ENCODE results near the gene BACE1-AS.

Gene BACE1-AS

DNA sequence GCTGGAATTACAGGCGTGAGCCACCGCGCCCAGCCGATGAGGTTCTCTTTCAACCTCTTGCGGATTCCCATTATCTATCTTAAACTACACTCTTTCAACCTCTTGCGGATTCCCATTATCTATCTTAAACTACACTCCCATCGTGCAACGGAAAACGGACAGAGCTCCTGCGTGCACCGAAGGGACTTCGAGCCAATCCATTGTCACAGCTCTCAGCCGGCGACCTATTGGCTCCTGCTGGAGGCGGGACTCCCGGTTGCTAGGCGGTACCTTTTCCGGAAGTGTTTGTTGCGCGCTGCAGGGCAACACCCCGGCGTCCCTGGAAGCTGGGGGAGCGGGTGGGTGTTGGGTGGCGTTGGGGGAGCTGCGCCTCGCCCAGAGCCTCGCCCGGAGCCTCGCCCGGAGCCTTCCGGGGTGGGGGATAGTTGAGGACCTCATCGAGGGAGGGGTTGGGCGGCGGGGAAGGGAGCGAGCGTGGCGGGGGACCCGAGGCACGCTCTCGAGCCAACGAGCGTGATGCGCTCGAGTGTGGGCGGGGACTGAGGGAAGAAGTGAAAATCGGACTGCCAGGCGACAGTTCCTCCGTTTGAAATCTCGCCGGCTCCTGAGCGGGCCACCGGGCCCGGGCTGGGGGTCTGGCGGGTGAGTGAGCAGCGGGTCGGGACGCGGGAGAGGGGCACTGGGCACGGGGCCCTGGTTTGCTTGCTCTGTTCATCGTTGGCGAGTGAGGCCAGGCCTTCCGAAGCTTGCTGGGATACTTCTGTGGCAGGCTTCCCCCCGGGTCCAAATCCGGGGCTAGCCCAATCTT, 36.6 kb downstream of the BACE1-AS start, which contains the start of gene CEP164:
Gene CEP164 (plus strand): TSS at position 288 of the 808 bp plus-strand sequence. CDS start 10,733 bp downstream, outside the sequence.
- peak; percentile 98 for DNase-seq

- DNase-seq, result peak; percentile 56
Measured at GRCh38 chr11:117328375-117329010, 37.3 kb downstream of the BACE1-AS start.

DNA sequence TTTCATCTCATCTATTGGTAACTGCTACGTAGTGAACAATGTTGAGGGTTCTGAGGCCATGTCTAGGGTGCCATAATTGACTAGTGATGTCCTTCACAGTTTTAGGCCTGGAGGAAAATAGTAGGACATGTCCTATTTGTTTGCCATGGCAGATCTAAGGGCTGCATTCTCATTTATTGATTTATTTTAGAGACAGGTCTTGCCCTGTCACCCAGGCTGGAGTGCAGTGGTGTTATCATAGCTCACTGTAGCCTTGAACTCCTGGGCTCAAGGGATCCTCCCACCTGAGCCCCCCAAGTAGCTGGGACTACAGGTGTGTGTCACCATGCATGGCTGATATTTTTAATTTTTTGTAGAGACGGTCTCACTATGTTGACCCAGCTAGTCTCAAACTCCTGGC, 41.7 kb downstream of the BACE1-AS start:
- DNase-seq, result no peak

DNA sequence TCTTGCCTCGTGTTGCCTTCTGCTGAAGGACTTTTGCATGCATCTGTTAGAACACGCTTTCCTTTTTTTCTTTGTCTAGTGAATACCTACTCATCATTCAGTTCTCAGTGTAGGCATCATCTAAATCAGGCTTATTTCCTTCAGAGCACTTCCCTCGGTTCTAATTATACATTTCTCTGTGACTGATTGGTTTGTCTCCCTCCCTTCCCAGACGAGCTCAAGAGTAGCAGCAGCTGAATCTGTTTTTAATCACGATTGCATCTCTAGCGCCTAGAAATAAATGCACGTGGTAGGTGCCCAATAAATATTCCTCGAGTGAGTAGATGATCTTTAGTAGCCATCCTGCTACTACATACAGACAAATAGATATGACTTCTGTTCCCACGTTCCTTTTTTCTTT, 42.8 kb downstream of the BACE1-AS start:
- DNase-seq, result no peak

- no peak for DNase-seq
Measured at GRCh38 chr11:117334896-117335295, 43.8 kb downstream of the BACE1-AS start.

DNA sequence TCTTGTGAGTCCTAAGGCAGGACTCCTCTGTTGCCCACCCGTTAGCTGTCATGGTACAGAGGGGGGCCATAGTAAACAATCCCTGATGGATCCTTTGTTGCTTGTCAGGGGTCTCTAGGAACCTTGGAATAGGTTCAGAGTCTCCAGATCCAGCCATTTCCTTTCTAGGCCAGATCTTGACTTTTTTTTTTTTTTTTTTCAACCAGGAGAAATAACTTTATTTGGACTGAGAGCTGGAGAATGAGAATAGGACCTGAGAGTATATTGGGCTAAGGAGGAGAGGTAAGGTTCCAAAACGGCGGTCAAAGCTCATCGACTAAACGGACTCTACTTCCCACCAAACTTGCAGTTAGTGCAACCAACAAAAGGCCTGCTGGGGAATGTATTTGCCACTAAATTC, 44.3 kb downstream of the BACE1-AS start:
- no peak for DNase-seq

- DNase-seq, result no peak
Measured at GRCh38 chr11:117337076-117337475, 45.9 kb downstream of the BACE1-AS start.
